ENCODE measurements around the gene STPG2.

Gene STPG2

DNA sequence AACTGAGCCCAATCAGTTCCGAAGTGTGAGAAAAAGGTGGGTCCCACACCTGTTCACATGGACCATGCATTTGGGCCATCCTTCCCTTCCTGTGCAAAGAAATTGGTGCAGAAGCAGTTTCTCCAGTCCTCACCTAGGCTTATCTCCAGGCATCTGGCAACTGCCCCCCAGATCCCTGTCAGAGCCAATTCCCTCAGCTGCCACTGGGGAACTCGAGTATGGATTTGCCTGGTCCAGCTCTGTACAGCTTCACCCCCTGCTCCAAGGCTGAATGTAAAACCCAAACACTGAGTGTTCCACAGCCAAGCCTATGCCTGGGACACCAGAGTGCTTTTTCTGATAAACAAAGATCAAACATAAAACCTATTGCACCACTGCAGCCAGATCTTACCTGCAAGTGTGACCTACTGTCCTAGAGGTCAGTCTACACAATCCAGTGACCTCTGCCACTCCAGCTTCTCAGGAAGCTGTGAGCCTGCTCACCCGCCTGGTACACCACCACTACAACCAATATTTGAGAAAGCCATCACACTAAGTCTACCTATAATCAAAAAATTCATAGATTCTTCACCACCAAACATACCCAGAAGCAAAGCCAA, 136.4 kb downstream of the STPG2 start:
- Histone ChIP-seq H3K27ac (no peak overlapping the region), H3K27me3 (no peaks in the 10 kb centered on the region), H3K4me1 (ENCODE audit: control insufficient read depth in 1 of 2, insufficient read depth in 1 of 2, low read depth in 1 of 2, low read length in 1 of 2) (no peaks in the 10 kb centered on the region), H3K9me3 (no peaks in the 10 kb centered on the region), H3K4me3 (ENCODE audit: low read depth in 1 of 2, low read length in 1 of 2) (no peak overlapping the region), H3K36me3 (no peaks in the 10 kb centered on the region)
- TF ChIP-seq, protein P1, sequence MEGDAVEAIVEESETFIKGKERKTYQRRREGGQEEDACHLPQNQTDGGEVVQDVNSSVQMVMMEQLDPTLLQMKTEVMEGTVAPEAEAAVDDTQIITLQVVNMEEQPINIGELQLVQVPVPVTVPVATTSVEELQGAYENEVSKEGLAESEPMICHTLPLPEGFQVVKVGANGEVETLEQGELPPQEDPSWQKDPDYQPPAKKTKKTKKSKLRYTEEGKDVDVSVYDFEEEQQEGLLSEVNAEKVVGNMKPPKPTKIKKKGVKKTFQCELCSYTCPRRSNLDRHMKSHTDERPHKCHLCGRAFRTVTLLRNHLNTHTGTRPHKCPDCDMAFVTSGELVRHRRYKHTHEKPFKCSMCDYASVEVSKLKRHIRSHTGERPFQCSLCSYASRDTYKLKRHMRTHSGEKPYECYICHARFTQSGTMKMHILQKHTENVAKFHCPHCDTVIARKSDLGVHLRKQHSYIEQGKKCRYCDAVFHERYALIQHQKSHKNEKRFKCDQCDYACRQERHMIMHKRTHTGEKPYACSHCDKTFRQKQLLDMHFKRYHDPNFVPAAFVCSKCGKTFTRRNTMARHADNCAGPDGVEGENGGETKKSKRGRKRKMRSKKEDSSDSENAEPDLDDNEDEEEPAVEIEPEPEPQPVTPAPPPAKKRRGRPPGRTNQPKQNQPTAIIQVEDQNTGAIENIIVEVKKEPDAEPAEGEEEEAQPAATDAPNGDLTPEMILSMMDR (IDR thresholded peaks at IDR 0.05) = no peak

DNA sequence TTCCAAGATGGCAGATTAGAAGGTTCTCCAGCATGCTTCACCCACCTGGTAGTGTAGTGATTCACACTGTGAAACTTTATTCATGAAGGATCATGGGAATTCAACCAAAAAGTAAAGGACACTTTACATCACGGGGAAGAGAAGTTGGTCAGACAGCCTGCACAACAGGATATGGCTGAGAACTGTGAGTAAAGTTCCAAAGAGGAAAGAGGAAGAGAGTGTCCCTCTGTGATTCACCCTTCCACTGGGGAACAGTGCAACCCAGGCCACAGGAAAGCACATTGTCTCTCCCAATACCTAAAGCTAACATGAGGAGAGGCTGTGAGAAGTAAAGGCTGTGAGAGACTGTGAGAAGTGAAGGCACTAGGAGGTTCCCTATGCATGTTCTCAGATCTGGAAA, 137.2 kb downstream of the STPG2 start:
- TF ChIP-seq, protein P1 (IDR thresholded peaks at IDR 0.05) = no peak
- Histone ChIP-seq H3K36me3 (no peaks in the 10 kb centered on the region), H3K27me3 (no peaks in the 10 kb centered on the region), H3K4me3 (ENCODE audit: low read depth in 1 of 2, low read length in 1 of 2) (no peak overlapping the region), H3K4me1 (ENCODE audit: control insufficient read depth in 1 of 2, insufficient read depth in 1 of 2, low read depth in 1 of 2, low read length in 1 of 2) (no peaks in the 10 kb centered on the region), H3K9me3 (no peaks in the 10 kb centered on the region), H3K27ac (no peak overlapping the region)

DNA sequence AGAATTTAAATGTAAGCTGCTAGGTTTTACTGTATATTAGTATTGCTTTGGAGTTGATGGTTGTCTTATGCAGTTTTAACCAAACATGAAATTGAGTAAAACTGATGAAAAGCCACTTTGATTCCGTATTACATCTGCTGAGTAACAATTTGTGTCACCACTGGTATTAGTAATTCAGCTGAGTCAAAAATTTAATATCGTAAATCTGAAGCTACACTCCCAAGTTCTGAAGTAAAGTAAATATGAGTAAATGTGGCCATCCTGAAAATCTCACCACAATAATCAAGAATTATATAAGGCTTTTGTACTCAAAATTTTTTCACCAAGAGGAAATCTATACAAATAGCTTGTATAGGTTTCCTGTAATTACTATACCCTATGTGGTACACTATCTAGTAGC, 142.3 kb downstream of the STPG2 start:
- no peak overlapping the region for H3K27ac ChIP-seq
- no peak overlapping the region for H3K4me3 ChIP-seq (ENCODE audit: low read depth in 1 of 2, low read length in 1 of 2)
- H3K36me3 ChIP-seq = no peaks in the 10 kb centered on the region
- no peaks in the 10 kb centered on the region for H3K9me3 ChIP-seq
- H3K4me1 ChIP-seq (ENCODE audit: control insufficient read depth in 1 of 2, insufficient read depth in 1 of 2, low read depth in 1 of 2, low read length in 1 of 2) = no peaks in the 10 kb centered on the region
- no peaks in the 10 kb centered on the region for H3K27me3 ChIP-seq
- TF ChIP-seq, protein P1 (IDR thresholded peaks at IDR 0.05) = no peak

DNA sequence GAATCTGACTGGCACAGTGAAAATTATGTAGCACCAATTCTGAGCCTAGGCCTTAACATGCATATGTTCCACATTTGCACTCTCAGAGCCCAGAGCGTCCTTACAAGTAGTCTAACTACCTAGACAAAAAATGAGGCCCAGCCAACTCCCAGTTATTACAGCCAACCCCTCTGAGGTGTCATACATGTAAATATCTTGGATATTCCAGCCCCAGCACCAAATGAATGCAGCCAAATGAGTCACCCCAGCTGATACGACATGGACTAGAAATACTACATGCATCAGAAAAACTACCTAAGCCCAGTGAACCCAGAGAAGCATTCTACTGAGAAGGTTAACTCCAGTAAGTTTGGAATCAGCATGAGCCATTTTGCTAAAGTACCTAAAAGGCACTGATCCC, 145.1 kb downstream of the STPG2 start:
- TF ChIP-seq, protein P1 (IDR thresholded peaks at IDR 0.05) = no peak

DNA sequence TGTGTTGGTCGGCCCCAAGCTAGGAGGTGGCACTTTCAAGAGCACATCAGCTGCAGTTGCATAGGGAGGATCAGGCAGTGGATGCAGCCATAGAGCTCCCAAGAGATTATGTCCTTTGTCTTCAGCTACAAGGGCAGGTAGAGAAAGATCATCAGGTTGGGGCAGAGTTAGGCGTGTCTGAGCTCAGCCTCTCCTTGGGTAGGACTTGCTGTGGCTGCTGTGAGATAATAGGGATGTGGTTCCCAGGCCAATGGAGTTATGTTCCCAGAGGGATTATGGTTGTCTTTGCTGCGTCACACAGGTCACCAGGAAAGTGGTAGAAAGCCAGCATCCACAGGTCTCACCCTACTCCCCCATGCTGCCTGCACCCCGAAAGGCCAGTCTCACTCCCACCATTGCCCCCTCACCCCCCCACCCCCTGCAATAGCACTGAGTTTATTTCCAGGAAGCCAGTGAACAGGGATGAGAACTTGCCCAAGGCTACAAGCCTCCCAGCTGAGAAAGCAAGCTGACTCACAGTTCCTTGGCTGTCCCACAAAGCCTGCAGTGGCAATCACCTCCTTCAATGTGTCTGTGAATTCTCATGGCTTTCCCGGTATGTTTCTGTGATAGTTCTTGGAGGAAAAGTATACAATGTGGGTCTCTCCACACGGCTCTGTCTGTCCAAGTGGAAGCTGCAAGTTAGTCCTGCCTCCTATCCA, 148.4 kb downstream of the STPG2 start:
- no peaks in the 10 kb centered on the region for H3K36me3 ChIP-seq
- H3K27ac ChIP-seq = no peak overlapping the region
- H3K4me3 ChIP-seq (ENCODE audit: low read depth in 1 of 2, low read length in 1 of 2) = no peak overlapping the region
- H3K4me1 ChIP-seq (ENCODE audit: control insufficient read depth in 1 of 2, insufficient read depth in 1 of 2, low read depth in 1 of 2, low read length in 1 of 2) = no peaks in the 10 kb centered on the region
- no peaks in the 10 kb centered on the region for H3K27me3 ChIP-seq
- H3K9me3 ChIP-seq = no peaks in the 10 kb centered on the region
- TF ChIP-seq, protein P1 (IDR thresholded peaks at IDR 0.05) = no peak

More for the DNA sequence above, 145.1 kb downstream of the STPG2 start:
- no peak overlapping the region for H3K27ac ChIP-seq
- H3K36me3 ChIP-seq = no peaks in the 10 kb centered on the region
- no peaks in the 10 kb centered on the region for H3K9me3 ChIP-seq
- no peak overlapping the region for H3K4me3 ChIP-seq (ENCODE audit: low read depth in 1 of 2, low read length in 1 of 2)
- no peaks in the 10 kb centered on the region for H3K4me1 ChIP-seq (ENCODE audit: control insufficient read depth in 1 of 2, insufficient read depth in 1 of 2, low read depth in 1 of 2, low read length in 1 of 2)
- no peaks in the 10 kb centered on the region for H3K27me3 ChIP-seq
